GM21786 (cell line): ENCODE measurements around the gene CCL23.

Experiments
- ATAC-seq: cut with Tn5 transposase; IDR thresholded peaks from one replicate; pipeline ENCODE4 v1.9.1; 2021; ENCODE audit not compliant: unreplicated experiment

The CCL23 gene

GRCh38 chr17:35972066-35972465 is 45.7 kb downstream of the CCL23 start:
- no peak for ATAC-seq

GRCh38 chr17:35969558-35970380 is 48.0 kb downstream of the CCL23 start:
- no peak for ATAC-seq

GRCh38 chr17:35968520-35969054 is 49.2 kb downstream of the CCL23 start:
- no peak for ATAC-seq

GRCh38 chr17:35965272-35965671 is 52.5 kb downstream of the CCL23 start:
- ATAC-seq: no peak

GRCh38 chr17:35963663-35964062 is 54.1 kb downstream of the CCL23 start:
- ATAC-seq: no peak
